ENCODE results near the gene KLK12.

The KLK12 gene

DNA sequence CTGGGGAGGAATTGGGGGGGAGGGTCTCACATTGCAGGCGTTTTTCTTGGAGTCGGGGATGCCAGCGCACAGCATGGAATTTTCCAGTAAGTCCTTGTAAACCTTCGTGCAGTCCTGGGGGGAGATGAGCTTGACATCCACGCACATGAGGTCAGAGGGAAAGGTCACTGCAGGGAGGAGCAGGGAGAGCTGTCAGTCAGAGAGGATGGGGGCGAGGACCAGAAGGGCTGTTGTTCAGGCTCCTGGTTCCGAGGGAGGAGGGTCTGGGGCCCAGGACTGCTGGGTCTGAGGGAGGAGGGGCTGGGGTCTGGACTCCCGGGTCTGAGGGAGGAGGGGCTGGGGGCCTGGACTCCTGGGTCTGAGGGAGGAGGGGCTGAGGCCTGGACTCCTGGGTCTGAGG, 55.0 kb downstream of the KLK12 start:
- DNase-seq: no peak

Data from Kasumi-1 (cell line).